ENCODE data around the gene TMEM131. TPM values are rescaled to one million over a fixed set of nuclear protein-coding genes. Genes with fewer than 3 reads are reported as not detected.

The TMEM131 gene
- total and polyA plus RNA-seq, 2 of the 8 experiments (the other 6 are each of a cell fraction or from before 2014, with no cell fraction given) = 9.7 to 22.9 TPM

DNA sequence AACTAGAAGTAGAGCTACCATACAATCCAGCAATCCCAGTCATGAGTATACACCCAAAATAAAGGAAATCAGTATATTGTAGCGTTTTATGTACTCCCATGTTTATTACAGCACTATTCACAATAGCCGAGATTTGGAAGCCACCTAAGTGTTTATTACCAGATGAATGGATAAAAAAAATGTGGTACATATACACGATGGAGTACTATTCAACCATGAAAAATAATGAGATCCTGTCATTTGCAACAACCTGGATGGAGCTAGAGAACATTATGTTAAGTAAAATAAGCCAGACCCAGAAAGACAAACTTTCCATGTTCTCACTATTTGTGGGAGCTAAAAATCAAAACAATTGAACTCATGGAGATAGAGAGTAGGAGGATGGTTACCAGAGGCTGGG is 131.9 kb downstream of the TMEM131 start:
- H3K23ac ChIP-seq (ENCODE audit: insufficient read length) = no peak overlapping the region
- no peak overlapping the region for H3K56ac ChIP-seq (replicated peaks; ENCODE audit: insufficient read length, low read depth, low read length)
- H4K5ac ChIP-seq (ENCODE audit: insufficient read length, low read depth, low read length) = no peak overlapping the region
- H2BK15ac ChIP-seq (ENCODE audit: low read length) = no peak overlapping the region
- H3K79me2 ChIP-seq (ENCODE audit: control insufficient read depth in 1 of 2, insufficient read depth in 2 of 2, low read length in 2 of 2) = no peaks in the 10 kb centered on the region
- H3K18ac ChIP-seq (ENCODE audit: extremely low read depth, low read length) = no peak overlapping the region
- no peaks in the 10 kb centered on the region for H3K79me1 ChIP-seq (ENCODE audit: low read depth, low read length)
- ChIA-PET CTCF (ENCODE audit: partially characterized antibody) (no interaction called here), POLR2A (ENCODE audit: partially characterized antibody) (no interaction called here)
- 92% methylated on average over 3 of the region's 3 CpGs; no CpG with 5 or more reads in 1 of the 2 experiments for WGBS, 2 experiments (ENCODE audit: extremely low coverage in 1 of 2, insufficient coverage in 1 of 2, insufficient read length in 1 of 2, insufficient replicate concordance in 2 of 2, low coverage in 1 of 2, low lambda C conversion rate in 2 of 2, missing lambda C conversion rate in 1 of 2)
- no peak overlapping the region for H2AFZ ChIP-seq (ENCODE audit: low read length)
- H3K4me2 ChIP-seq (ENCODE audit: insufficient read depth in 1 of 2, low read depth in 2 of 2, low read length in 2 of 2) = no peak overlapping the region
- no peak overlapping the region for H3K9ac ChIP-seq (replicated peaks in 1 of 4; ENCODE audit: extremely low read depth in 1 of 4, low read depth in 3 of 4, low read length in 3 of 4)
- no peak overlapping the region for H3K4ac ChIP-seq (replicated peaks; ENCODE audit: insufficient read length, low read depth, low read length)
- no peaks in the 10 kb centered on the region for H3K4me1 ChIP-seq (replicated peaks in 1 of 4; ENCODE audit: control insufficient read depth in 3 of 4, insufficient read depth in 4 of 4, low read length in 3 of 4)
- H2BK120ac ChIP-seq (replicated peaks; ENCODE audit: low read depth, low read length) = no peak overlapping the region
- no peak overlapping the region for H2BK5ac ChIP-seq (ENCODE audit: low read depth, low read length)
- no peak overlapping the region for H2BK20ac ChIP-seq (ENCODE audit: low read length)
- no peaks in the 10 kb centered on the region for H3K36me3 ChIP-seq (ENCODE audit: control insufficient read depth in 2 of 4, insufficient read depth in 4 of 4, low read length in 3 of 4)
- H4K91ac ChIP-seq (replicated peaks; ENCODE audit: insufficient read length, low read length) = no peak overlapping the region
- no peak for FAIRE-seq
- peaks cover 0 to 2% of the 10 kb centered on the region in 2 experiments for H4K20me1 ChIP-seq (replicated peaks in 1 of 2; ENCODE audit: control insufficient read depth in 1 of 2, insufficient read depth in 2 of 2, low read length in 2 of 2)
- no peaks in the 10 kb centered on the region for H3K9me3 ChIP-seq (ENCODE audit: insufficient read depth in 2 of 2, low read depth in 1 of 2, low read length in 1 of 2)
- no peak overlapping the region for H4K8ac ChIP-seq (ENCODE audit: extremely low read depth, insufficient read depth, low read length)
- no peaks in the 10 kb centered on the region for H3K27me3 ChIP-seq (replicated peaks in 1 of 4; ENCODE audit: control insufficient read depth in 3 of 4, extremely low read depth in 1 of 4, insufficient read depth in 3 of 4, low read length in 3 of 4)
- H3K27ac ChIP-seq (ENCODE audit: low read depth, low read length) = no peak overlapping the region
- no peak overlapping the region for H3K4me3 ChIP-seq (ENCODE audit: extremely low read depth in 1 of 4, insufficient read depth in 2 of 4, low read depth in 3 of 4, low read length in 4 of 4)
- no peak overlapping the region for H3K14ac ChIP-seq (ENCODE audit: insufficient read length)
- DNase-seq (ENCODE audit: low read depth in 1 of 2, low spot score in 2 of 2) = no peak
- no peaks in the 10 kb centered on the region for H3K23me2 ChIP-seq (ENCODE audit: low read depth, low read length)
- H2BK12ac ChIP-seq (ENCODE audit: low read depth, low read length) = no peak overlapping the region
- H2AK5ac ChIP-seq (ENCODE audit: low read depth, low read length) = no peak overlapping the region
- TF ChIP-seq BRCA1 (IDR thresholded peaks at IDR 0.05; ENCODE audit: low read depth, low read length) (no peak), GTF2F1 (IDR thresholded peaks at IDR 0.05; ENCODE audit: borderline replicate concordance, low read depth, low read length) (no peak), KDM5A (IDR thresholded peaks at IDR 0.05; ENCODE audit: low read length) (no peak), SRF (IDR thresholded peaks at IDR 0.05; ENCODE audit: low read depth, low read length) (no peak), TCF12 (IDR thresholded peaks at IDR 0.05; ENCODE audit: low read depth, low read length) (no peak), JUN (IDR thresholded peaks at IDR 0.05; ENCODE audit: low read depth, low read length) (no peak), CTBP2 (IDR thresholded peaks at IDR 0.05; ENCODE audit: borderline replicate concordance, insufficient read depth, insufficient read length, low read length) (no peak), SP4 (IDR thresholded peaks at IDR 0.05; ENCODE audit: low read length) (no peak), GABPA (IDR thresholded peaks at IDR 0.05; ENCODE audit: borderline replicate concordance, insufficient read depth, low read length) (no peak)
- TF ChIP-seq, protein P1, sequence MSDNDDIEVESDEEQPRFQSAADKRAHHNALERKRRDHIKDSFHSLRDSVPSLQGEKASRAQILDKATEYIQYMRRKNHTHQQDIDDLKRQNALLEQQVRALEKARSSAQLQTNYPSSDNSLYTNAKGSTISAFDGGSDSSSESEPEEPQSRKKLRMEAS (IDR thresholded peaks at IDR 0.05) = no peak

All from H1 (cell line).